HepG2 (cell line): Measurements from ENCODE around the gene STK32C. TPM values are rescaled to one million over a fixed set of nuclear protein-coding genes. Genes with fewer than 3 reads are reported as not detected.
A peak's percentile ranks its signal among the peaks of the same experiment; 100 is the strongest.

Experiments
- ARID2 ChIP-seq: sonication (generic); formaldehyde crosslinking; IDR thresholded peaks from 2 replicates; pipeline ENCODE4 v1.8.1; 2022; ENCODE audit warnings: mild to moderate bottlenecking, missing genetic modification reagents, borderline replicate concordance
- ATF2 ChIP-seq: sonication (generic); formaldehyde crosslinking; IDR thresholded peaks from 2 replicates; pipeline ENCODE4 v1.4.0; 2020; ENCODE audit warnings: missing genetic modification reagents
- CEBPG ChIP-seq: IDR thresholded peaks from 2 replicates; pipeline ENCODE4 v1.6.1; 2016
- DR1 ChIP-seq: sonication (generic); formaldehyde crosslinking; IDR thresholded peaks from 2 replicates; pipeline ENCODE4 v1.8.0; 2021; ENCODE audit warnings: mild to moderate bottlenecking, missing genetic modification reagents, inconsistent platforms
- ELF3 ChIP-seq: IDR thresholded peaks from 2 replicates; pipeline ENCODE4 v1.6.1; 2016; ENCODE audit warnings: missing genetic modification reagents, missing compliant biosample characterization
- GABPB1 ChIP-seq: IDR thresholded peaks from 2 replicates; pipeline ENCODE4 v1.6.1; 2016; ENCODE audit warnings: mild to moderate bottlenecking, missing genetic modification reagents, moderate library complexity, missing compliant biosample characterization
- HNRNPL ChIP-seq: fragments of 200-400 bp; formaldehyde crosslinking; IDR thresholded peaks from 2 replicates; pipeline ENCODE4 v1.6.1; 2017; ENCODE audit warnings: mild to moderate bottlenecking, low read depth, low read length
- HOXA3 ChIP-seq: sonication (generic); formaldehyde crosslinking; IDR thresholded peaks from 2 replicates; pipeline ENCODE4 v1.5.0; 2020; ENCODE audit warnings: missing genetic modification reagents
- IRF9 ChIP-seq: sonication (generic); formaldehyde crosslinking; IDR thresholded peaks from 2 replicates; pipeline ENCODE4 v1.8.0; 2022; ENCODE audit warnings: missing genetic modification reagents, mild to moderate bottlenecking, borderline replicate concordance
- KMT2B ChIP-seq: IDR thresholded peaks from 2 replicates; pipeline ENCODE4 v1.6.1; 2016; ENCODE audit warnings: missing genetic modification reagents, missing compliant biosample characterization
- MYC ChIP-seq: sonication (generic); formaldehyde crosslinking; IDR thresholded peaks from 2 replicates; pipeline ENCODE4 v1.9.0; 2021; ENCODE audit warnings: missing genetic modification reagents, borderline replicate concordance
- PBX3 ChIP-seq: sonication (generic); formaldehyde crosslinking; IDR thresholded peaks from 2 replicates; pipeline ENCODE4 v1.8.1; 2023; ENCODE audit warnings: missing genetic modification reagents, inconsistent platforms, borderline replicate concordance
- PHB2 ChIP-seq: fragments of 450-650 bp; IDR thresholded peaks from 2 replicates; pipeline ENCODE4 v1.6.1; 2018; ENCODE audit not compliant: partially characterized antibody
- POLR2G ChIP-seq: fragments of 200-400 bp; formaldehyde crosslinking; IDR thresholded peaks from 2 replicates; pipeline ENCODE4 v1.6.1; 2018; ENCODE audit warnings: mild to moderate bottlenecking, low read depth, low read length, moderate library complexity
- RFX3 ChIP-seq: IDR thresholded peaks from 2 replicates; pipeline ENCODE4 v1.6.1; 2016; ENCODE audit warnings: missing biosample characterization, missing genetic modification reagents
- RXRB ChIP-seq: IDR thresholded peaks from 2 replicates; pipeline ENCODE4 v1.6.1; 2016; ENCODE audit warnings: borderline replicate concordance, missing genetic modification reagents, missing compliant biosample characterization
- SALL1 ChIP-seq: sonication (generic); formaldehyde crosslinking; IDR thresholded peaks from 2 replicates; pipeline ENCODE4 v1.8.0; 2022; ENCODE audit warnings: mild to moderate bottlenecking, missing genetic modification reagents
- SIX1 ChIP-seq: sonication (generic); formaldehyde crosslinking; IDR thresholded peaks from 2 replicates; pipeline ENCODE4 v1.4.0; 2020; ENCODE audit warnings: missing genetic modification reagents, borderline replicate concordance
- SMAD3 ChIP-seq: sonication (generic); formaldehyde crosslinking; IDR thresholded peaks from 2 replicates; pipeline ENCODE4 v1.4.0; 2020; ENCODE audit warnings: missing genetic modification reagents
- SNAPC5 ChIP-seq: sonication (generic); formaldehyde crosslinking; IDR thresholded peaks from 2 replicates; pipeline ENCODE4 v1.8.1; 2023; ENCODE audit warnings: mild to moderate bottlenecking, missing genetic modification reagents, borderline replicate concordance
- SP5 ChIP-seq: IDR thresholded peaks from 2 replicates; pipeline ENCODE4 v1.6.1; 2016; ENCODE audit warnings: low read depth, borderline replicate concordance
- TOPORS ChIP-seq: sonication (generic); formaldehyde crosslinking; IDR thresholded peaks from 2 replicates; pipeline ENCODE4 v1.8.0; 2023; ENCODE audit warnings: mild to moderate bottlenecking, missing genetic modification reagents
- ZNF335 ChIP-seq: sonication (generic); formaldehyde crosslinking; IDR thresholded peaks from 2 replicates; pipeline ENCODE4 v1.4.0; 2020; ENCODE audit warnings: missing genetic modification reagents
- ZNF382 ChIP-seq: sonication (generic); formaldehyde crosslinking; IDR thresholded peaks from 2 replicates; pipeline ENCODE4 v1.5.0; 2020; ENCODE audit warnings: missing genetic modification reagents, mild to moderate bottlenecking, borderline replicate concordance
- ZNF558 ChIP-seq: sonication (generic); formaldehyde crosslinking; IDR thresholded peaks from 2 replicates; pipeline ENCODE4 v1.9.0; 2022; ENCODE audit warnings: mild to moderate bottlenecking, missing genetic modification reagents, borderline replicate concordance
- ZNF619 ChIP-seq: sonication (generic); formaldehyde crosslinking; IDR thresholded peaks from 2 replicates; pipeline ENCODE4 v1.4.0; 2020; ENCODE audit warnings: mild to moderate bottlenecking, missing genetic modification reagents
- ZNF770 ChIP-seq: sonication (generic); formaldehyde crosslinking; IDR thresholded peaks from 2 replicates; pipeline ENCODE4 v1.5.0; 2020; ENCODE audit warnings: mild to moderate bottlenecking, missing genetic modification reagents
- ZZZ3 ChIP-seq: sonication (generic); formaldehyde crosslinking; IDR thresholded peaks from 2 replicates; pipeline ENCODE4 v1.4.0; 2020; ENCODE audit warnings: missing genetic modification reagents, mild to moderate bottlenecking, borderline replicate concordance
- polyA plus RNA-seq, 8 experiments: library from polyadenylated mRNA; depleted of rRNA in 3 of 8; stranded (reverse) in 7 of 8; unstranded in 1 of 8; fragments of >200 nt; fragmentation: Illumina TruSeq in 4 of 8; extraction: Trizol in 4 of 8; gene quantifications; 2 replicates each; pipeline versions ENCODE4 v1.2.1 to v1.2.3, GENCODE V29; 2011 to 2016; ENCODE audit warnings: low read depth in 4 of 8, missing spikeins in 1 of 8, mixed read lengths in 1 of 8; ENCODE audit not compliant: insufficient read depth in 1 of 8
- total RNA-seq, 5 experiments: library from RNA; depleted of rRNA; stranded (reverse); fragments of >200 nt; fragmentation: Illumina TruSeq; extraction: Trizol; gene quantifications; 2 replicates each; pipeline ENCODE4 v1.2.3, GENCODE V29; 2016; ENCODE audit warnings: low read depth in 1 of 5

Gene STK32C
- total and polyA plus RNA-seq, 2 of the 13 experiments (the other 11 are each of a cell fraction or from before 2014, with no cell fraction given): 10.9 to 19.4 TPM

GRCh38 chr10:132223156-132223590 is 84.6 kb downstream of the STK32C start (continued):
- TF ChIP-seq ATF2 (CRISPR knock-in tag) (0 out of 2 replicates have a peak, but pooled peaks have one; percentile 35), ZNF382 (no peak), ZNF770 (CRISPR knock-in tag) (no peak), IRF9 (CRISPR knock-in tag) (no peak), HNRNPL (no peak), ELF3 (peak; percentile 44; the same call in 1 of the 2 replicates), SALL1 (CRISPR knock-in tag) (peak; percentile 73; the same call in 1 of the 2 replicates), KMT2B (CRISPR knock-in tag) (no peak), HOXA3 (CRISPR knock-in tag) (no peak), SNAPC5 (CRISPR knock-in tag) (no peak), GABPB1 (CRISPR knock-in tag) (peak; percentile 46; the same call in 1 of the 2 replicates), ZNF335 (CRISPR knock-in tag) (no peak), DR1 (no peak), ZZZ3 (CRISPR knock-in tag) (no peak), CEBPG (CRISPR knock-in tag) (no peak), SP5 (CRISPR knock-in tag) (no peak), PHB2 (no peak), ZNF619 (CRISPR knock-in tag) (peak; percentile 78; the same call in 1 of the 2 replicates), SIX1 (CRISPR knock-in tag) (no peak), ARID2 (no peak), TOPORS (CRISPR knock-in tag) (no peak), ZNF558 (CRISPR knock-in tag) (peak; percentile 53; the same call in 1 of the 2 replicates), POLR2G (no peak), RXRB (CRISPR knock-in tag) (no peak), RFX3 (CRISPR knock-in tag) (no peak), PBX3 (CRISPR knock-in tag) (no peak), SMAD3 (CRISPR knock-in tag) (0 out of 2 replicates have a peak, but pooled peaks have one; percentile 27), MYC (CRISPR knock-in tag) (peak; percentile 90)
